ENCODE results near the gene PTPRM.

The PTPRM gene

DNA sequence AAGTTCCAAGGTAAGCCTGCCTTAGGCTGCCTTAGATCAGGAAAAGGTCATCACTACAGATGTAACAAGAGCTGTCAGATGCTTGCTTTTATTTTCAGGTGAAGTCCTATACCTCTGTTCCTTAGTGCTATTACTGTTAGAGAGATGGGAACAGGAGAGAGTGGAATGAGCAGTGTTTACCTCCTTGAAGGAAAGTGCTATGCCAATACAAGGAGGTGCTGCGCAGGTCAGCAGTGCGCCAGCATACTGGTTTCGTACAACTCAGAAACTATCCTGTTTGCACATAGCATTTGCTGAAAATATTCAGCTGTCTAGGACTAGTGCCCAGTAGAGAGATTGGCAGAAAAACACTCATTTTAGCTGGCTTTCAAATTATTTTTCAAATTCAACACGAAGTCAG lies 629.1 kb downstream of the PTPRM start (continued):
- TF ChIP-seq, protein P1, sequence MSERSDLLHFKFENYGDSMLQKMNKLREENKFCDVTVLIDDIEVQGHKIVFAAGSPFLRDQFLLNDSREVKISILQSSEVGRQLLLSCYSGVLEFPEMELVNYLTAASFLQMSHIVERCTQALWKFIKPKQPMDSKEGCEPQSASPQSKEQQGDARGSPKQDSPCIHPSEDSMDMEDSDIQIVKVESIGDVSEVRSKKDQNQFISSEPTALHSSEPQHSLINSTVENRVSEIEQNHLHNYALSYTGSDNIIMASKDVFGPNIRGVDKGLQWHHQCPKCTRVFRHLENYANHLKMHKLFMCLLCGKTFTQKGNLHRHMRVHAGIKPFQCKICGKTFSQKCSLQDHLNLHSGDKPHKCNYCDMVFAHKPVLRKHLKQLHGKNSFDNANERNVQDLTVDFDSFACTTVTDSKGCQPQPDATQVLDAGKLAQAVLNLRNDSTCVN (tag by site-specific recombination; optimal IDR thresholded peaks at IDR 0.05), result no peak
- TF ChIP-seq ZNF138 (tag by site-specific recombination; IDR thresholded peaks at IDR 0.05; ENCODE audit: borderline replicate concordance), result no peak
- no peak for TF ChIP-seq ZNF501 (tag by site-specific recombination; IDR thresholded peaks at IDR 0.05)
- TF ChIP-seq ZNF571 (tag by site-specific recombination; IDR thresholded peaks at IDR 0.05), result no peak
- TF ChIP-seq ZNF626 (tag by site-specific recombination; IDR thresholded peaks at IDR 0.05), result no peak

DNA sequence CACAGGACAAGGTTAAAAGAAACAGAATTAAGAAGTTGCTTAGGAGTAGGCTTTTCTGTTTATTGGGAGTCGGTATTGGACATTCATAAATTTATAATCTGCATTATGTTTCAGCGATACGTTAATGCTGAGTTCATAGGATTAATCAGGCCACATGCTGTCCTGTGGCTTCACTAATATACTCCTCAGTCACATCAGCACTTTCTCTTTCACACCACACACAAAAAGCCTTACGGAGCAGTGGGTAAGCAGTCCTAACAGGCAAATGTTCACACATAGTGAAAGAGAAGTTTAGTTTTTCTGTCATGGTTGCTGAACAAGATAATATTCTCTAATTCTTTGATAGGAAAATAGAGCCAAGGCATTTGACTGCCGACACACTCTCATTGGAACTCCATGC lies 630.4 kb downstream of the PTPRM start:
- no peak overlapping the region for H3K4me3 ChIP-seq (ENCODE audit: low read depth, low read length)
- CTCF ChIA-PET, result no interaction called here
- H3K4me1 ChIP-seq (ENCODE audit: control insufficient read depth, insufficient read depth, low read length), result no peaks in the 10 kb centered on the region
- no peak for TF ChIP-seq ZNF514 (tag by site-specific recombination; IDR thresholded peaks at IDR 0.05)
- TF ChIP-seq ZNF169 (tag by site-specific recombination; IDR thresholded peaks at IDR 0.05), result no peak
- TF ChIP-seq ZNF394 (tag by site-specific recombination; IDR thresholded peaks at IDR 0.05; ENCODE audit: borderline replicate concordance), result no peak
- no peak for TF ChIP-seq GFI1B (tag by site-specific recombination; IDR thresholded peaks at IDR 0.05)
- TF ChIP-seq, protein P2, sequence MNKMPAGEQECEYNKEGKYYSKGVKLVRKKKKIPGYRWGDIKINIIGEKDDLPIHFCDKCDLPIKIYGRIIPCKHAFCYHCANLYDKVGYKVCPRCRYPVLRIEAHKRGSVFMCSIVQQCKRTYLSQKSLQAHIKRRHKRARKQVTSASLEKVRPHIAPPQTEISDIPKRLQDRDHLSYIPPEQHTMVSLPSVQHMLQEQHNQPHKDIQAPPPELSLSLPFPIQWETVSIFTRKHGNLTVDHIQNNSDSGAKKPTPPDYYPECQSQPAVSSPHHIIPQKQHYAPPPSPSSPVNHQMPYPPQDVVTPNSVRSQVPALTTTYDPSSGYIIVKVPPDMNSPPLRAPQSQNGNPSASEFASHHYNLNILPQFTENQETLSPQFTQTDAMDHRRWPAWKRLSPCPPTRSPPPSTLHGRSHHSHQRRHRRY (tag by site-specific recombination; IDR thresholded peaks at IDR 0.05), result no peak
- TF ChIP-seq SCRT1 (tag by site-specific recombination; IDR thresholded peaks at IDR 0.05; ENCODE audit: borderline replicate concordance), result no peak
- TF ChIP-seq, protein P3, sequence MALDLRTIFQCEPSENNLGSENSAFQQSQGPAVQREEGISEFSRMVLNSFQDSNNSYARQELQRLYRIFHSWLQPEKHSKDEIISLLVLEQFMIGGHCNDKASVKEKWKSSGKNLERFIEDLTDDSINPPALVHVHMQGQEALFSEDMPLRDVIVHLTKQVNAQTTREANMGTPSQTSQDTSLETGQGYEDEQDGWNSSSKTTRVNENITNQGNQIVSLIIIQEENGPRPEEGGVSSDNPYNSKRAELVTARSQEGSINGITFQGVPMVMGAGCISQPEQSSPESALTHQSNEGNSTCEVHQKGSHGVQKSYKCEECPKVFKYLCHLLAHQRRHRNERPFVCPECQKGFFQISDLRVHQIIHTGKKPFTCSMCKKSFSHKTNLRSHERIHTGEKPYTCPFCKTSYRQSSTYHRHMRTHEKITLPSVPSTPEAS (tag by site-specific recombination; IDR thresholded peaks at IDR 0.05), result no peak
- TF ChIP-seq, protein P4, sequence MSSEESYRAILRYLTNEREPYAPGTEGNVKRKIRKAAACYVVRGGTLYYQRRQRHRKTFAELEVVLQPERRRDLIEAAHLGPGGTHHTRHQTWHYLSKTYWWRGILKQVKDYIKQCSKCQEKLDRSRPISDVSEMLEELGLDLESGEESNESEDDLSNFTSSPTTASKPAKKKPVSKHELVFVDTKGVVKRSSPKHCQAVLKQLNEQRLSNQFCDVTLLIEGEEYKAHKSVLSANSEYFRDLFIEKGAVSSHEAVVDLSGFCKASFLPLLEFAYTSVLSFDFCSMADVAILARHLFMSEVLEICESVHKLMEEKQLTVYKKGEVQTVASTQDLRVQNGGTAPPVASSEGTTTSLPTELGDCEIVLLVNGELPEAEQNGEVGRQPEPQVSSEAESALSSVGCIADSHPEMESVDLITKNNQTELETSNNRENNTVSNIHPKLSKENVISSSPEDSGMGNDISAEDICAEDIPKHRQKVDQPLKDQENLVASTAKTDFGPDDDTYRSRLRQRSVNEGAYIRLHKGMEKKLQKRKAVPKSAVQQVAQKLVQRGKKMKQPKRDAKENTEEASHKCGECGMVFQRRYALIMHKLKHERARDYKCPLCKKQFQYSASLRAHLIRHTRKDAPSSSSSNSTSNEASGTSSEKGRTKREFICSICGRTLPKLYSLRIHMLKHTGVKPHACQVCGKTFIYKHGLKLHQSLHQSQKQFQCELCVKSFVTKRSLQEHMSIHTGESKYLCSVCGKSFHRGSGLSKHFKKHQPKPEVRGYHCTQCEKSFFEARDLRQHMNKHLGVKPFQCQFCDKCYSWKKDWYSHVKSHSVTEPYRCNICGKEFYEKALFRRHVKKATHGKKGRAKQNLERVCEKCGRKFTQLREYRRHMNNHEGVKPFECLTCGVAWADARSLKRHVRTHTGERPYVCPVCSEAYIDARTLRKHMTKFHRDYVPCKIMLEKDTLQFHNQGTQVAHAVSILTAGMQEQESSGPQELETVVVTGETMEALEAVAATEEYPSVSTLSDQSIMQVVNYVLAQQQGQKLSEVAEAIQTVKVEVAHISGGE (tag by site-specific recombination; conservative IDR thresholded peaks at IDR 0.05; ENCODE audit: low read depth), result no peak
- TF ChIP-seq, protein P5, sequence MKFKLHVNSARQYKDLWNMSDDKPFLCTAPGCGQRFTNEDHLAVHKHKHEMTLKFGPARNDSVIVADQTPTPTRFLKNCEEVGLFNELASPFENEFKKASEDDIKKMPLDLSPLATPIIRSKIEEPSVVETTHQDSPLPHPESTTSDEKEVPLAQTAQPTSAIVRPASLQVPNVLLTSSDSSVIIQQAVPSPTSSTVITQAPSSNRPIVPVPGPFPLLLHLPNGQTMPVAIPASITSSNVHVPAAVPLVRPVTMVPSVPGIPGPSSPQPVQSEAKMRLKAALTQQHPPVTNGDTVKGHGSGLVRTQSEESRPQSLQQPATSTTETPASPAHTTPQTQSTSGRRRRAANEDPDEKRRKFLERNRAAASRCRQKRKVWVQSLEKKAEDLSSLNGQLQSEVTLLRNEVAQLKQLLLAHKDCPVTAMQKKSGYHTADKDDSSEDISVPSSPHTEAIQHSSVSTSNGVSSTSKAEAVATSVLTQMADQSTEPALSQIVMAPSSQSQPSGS (tag by site-specific recombination; IDR thresholded peaks at IDR 0.05; ENCODE audit: low read depth), result no peak
- TF ChIP-seq ZNF677 (tag by site-specific recombination; IDR thresholded peaks at IDR 0.05), result no peak
- no peak for TF ChIP-seq ZNF155 (tag by site-specific recombination; IDR thresholded peaks at IDR 0.05)
- no peak for TF ChIP-seq ZNF521 (tag by site-specific recombination; IDR thresholded peaks at IDR 0.05)
- TF ChIP-seq ZNF768 (tag by site-specific recombination; IDR thresholded peaks at IDR 0.05), result no peak
- POLR2A ChIA-PET, result no interaction called here
- no peaks in the 10 kb centered on the region for H3K9me3 ChIP-seq (ENCODE audit: control insufficient read depth, insufficient read depth, low read depth, low read length)
- H3K36me3 ChIP-seq (ENCODE audit: control insufficient read depth in 2 of 2, insufficient read depth in 1 of 2, low read length in 2 of 2), result no peaks in the 10 kb centered on the region
- no peak overlapping the region for H3K27ac ChIP-seq (ENCODE audit: extremely low read depth, low read depth, low read length)

Data from HEK293 (cell line).